IMR-90 (cell line): Measurements from ENCODE around the gene ARID4A. TPM values are rescaled to one million over a fixed set of nuclear protein-coding genes. Genes with fewer than 3 reads are reported as not detected.

Experiments used
- ATAC-seq: fragments of 200-7000 bp; cut with Tn5 transposase; 2 replicates; pipeline ENCODE4 v1.9.1; 2020; ENCODE audit warnings: low read depth, mild to moderate bottlenecking, moderate library complexity
- BruUV-seq: library from RNA; stranded (reverse); fragments of 400-500 nt; replicated peaks from 2 replicates; lab custom pipeline; 2021; lab: Mats Ljungman, UMichigan
- CTCF ChIA-PET: fragments of 300-600 bp; formaldehyde crosslinking; extraction: SDS; loops from one replicate; lab custom pipeline; 2021; ENCODE audit warnings: antibody characterized with exemption; lab: Yijun Ruan, JAX
- POLR2A ChIA-PET: fragments of 300-600 bp; sonication (Branson Sonifier 250); formaldehyde crosslinking; loops from one replicate; lab custom pipeline; 2022; ENCODE audit warnings: antibody characterized with exemption; ENCODE audit not compliant: unreplicated experiment; lab: Charles Lee
- DNase-seq: peaks from one replicate; pipeline ENCODE4 v3.0.0; 2013
- H2AFZ ChIP-seq: replicated peaks from 2 replicates; pipeline ENCODE3; 2013; ENCODE audit warnings: low read length, mild to moderate bottlenecking; ENCODE audit not compliant: poor library complexity
- H2AK5ac ChIP-seq: 2 replicates; pipeline ENCODE4 v1.6.1; 2013; ENCODE audit warnings: low read depth, low read length, inconsistent platforms
- H2AK9ac ChIP-seq: replicated peaks from 2 replicates; pipeline ENCODE3; 2013; ENCODE audit warnings: mild to moderate bottlenecking, low read depth, low read length, moderate library complexity; ENCODE audit not compliant: poor library complexity
- H2BK120ac ChIP-seq: 2 replicates; pipeline ENCODE4 v1.6.1; 2013; ENCODE audit warnings: low read depth, low read length, inconsistent platforms
- H2BK15ac ChIP-seq: 3 replicates; pipeline ENCODE4 v1.6.1; 2013; ENCODE audit warnings: low read depth, low read length, inconsistent platforms
- H2BK20ac ChIP-seq: 2 replicates; pipeline ENCODE4 v1.6.1; 2013; ENCODE audit warnings: low read depth, mild to moderate bottlenecking, inconsistent platforms, low read length, moderate library complexity
- H2BK5ac ChIP-seq: 2 replicates; pipeline ENCODE4 v1.6.1; 2013; ENCODE audit warnings: mild to moderate bottlenecking, low read depth, low read length, inconsistent platforms; ENCODE audit not compliant: poor library complexity, severe bottlenecking
- H3K14ac ChIP-seq: replicated peaks from 2 replicates; pipeline ENCODE4 v1.6.1; 2013; ENCODE audit warnings: low read depth, low read length, inconsistent platforms
- H3K18ac ChIP-seq: 2 replicates; pipeline ENCODE4 v1.6.1; 2013; ENCODE audit warnings: low read depth, low read length, control low read depth
- H3K23ac ChIP-seq: 2 replicates; pipeline ENCODE4 v1.6.1; 2013; ENCODE audit warnings: low read depth, low read length, inconsistent platforms
- H3K27ac ChIP-seq: 2 replicates; pipeline ENCODE4 v1.5.1; 2013; ENCODE audit warnings: mild to moderate bottlenecking, control low read depth, low read length; ENCODE audit not compliant: insufficient read depth
- H3K27me3 ChIP-seq: 2 replicates; pipeline ENCODE4 v1.6.1; 2013; ENCODE audit warnings: low read length; ENCODE audit not compliant: control insufficient read depth, insufficient read depth
- H3K36me3 ChIP-seq: 2 replicates; pipeline ENCODE4 v1.6.1; 2013; ENCODE audit warnings: low read length, mixed read lengths; ENCODE audit not compliant: control insufficient read depth, insufficient read depth
- H3K4ac ChIP-seq: 2 replicates; pipeline ENCODE4 v1.6.1; 2013; ENCODE audit warnings: low read depth, low read length, inconsistent platforms
- H3K4me1 ChIP-seq: 2 replicates; pipeline ENCODE4 v1.6.1; 2013; ENCODE audit warnings: low read length, mixed read lengths; ENCODE audit not compliant: control insufficient read depth, insufficient read depth
- H3K4me2 ChIP-seq: 2 replicates; pipeline ENCODE4 v1.6.1; 2013; ENCODE audit warnings: low read depth, mild to moderate bottlenecking, control low read depth, low read length, moderate library complexity
- H3K4me3 ChIP-seq: 2 replicates; pipeline ENCODE4 v1.5.1; 2013; ENCODE audit warnings: low read depth, mild to moderate bottlenecking, control low read depth, low read length, moderate library complexity; ENCODE audit not compliant: insufficient read depth
- H3K56ac ChIP-seq: 2 replicates; pipeline ENCODE4 v1.6.1; 2013; ENCODE audit warnings: low read length, inconsistent platforms; ENCODE audit not compliant: insufficient read depth; ENCODE audit errors: extremely low read depth
- H3K79me1 ChIP-seq, 2 experiments: 2 replicates each; pipeline ENCODE4 v1.6.1; 2013; ENCODE audit warnings: low read length in 2 of 2, inconsistent platforms in 1 of 2, low read depth in 1 of 2
- H3K9ac ChIP-seq: 2 replicates; pipeline ENCODE4 v1.6.1; 2013; ENCODE audit warnings: low read depth, low read length, control low read depth
- H3K9me1 ChIP-seq: 2 replicates; pipeline ENCODE4 v1.6.1; 2013; ENCODE audit warnings: low read length, inconsistent platforms; ENCODE audit not compliant: insufficient read depth
- H3K9me3 ChIP-seq: 2 replicates; pipeline ENCODE4 v1.6.1; 2013; ENCODE audit warnings: low read length; ENCODE audit not compliant: control insufficient read depth, insufficient read depth
- H4K20me1 ChIP-seq: 2 replicates; pipeline ENCODE4 v1.6.1; 2013; ENCODE audit warnings: low read length, inconsistent platforms; ENCODE audit not compliant: insufficient read depth
- H4K5ac ChIP-seq: 2 replicates; pipeline ENCODE4 v1.6.1; 2013; ENCODE audit warnings: mild to moderate bottlenecking, low read depth, low read length, control low read depth
- H4K8ac ChIP-seq, 2 experiments: 2 replicates each; pipeline ENCODE4 v1.6.1; 2013; ENCODE audit warnings: low read depth in 2 of 2, low read length in 2 of 2, control low read depth in 1 of 2, inconsistent platforms in 1 of 2
- H4K91ac ChIP-seq: 2 replicates; pipeline ENCODE4 v1.6.1; 2013; ENCODE audit warnings: low read depth, low read length, inconsistent platforms; ENCODE audit not compliant: insufficient read depth
- BHLHE40 ChIP-seq: fragments of 150-350 bp; IDR thresholded peaks from 2 replicates; pipeline ENCODE4 v1.6.1; 2016; ENCODE audit warnings: mild to moderate bottlenecking, low read depth, low read length
- CEBPB ChIP-seq: IDR thresholded peaks from 2 replicates; pipeline ENCODE4 v1.6.1; 2012; ENCODE audit warnings: low read depth, low read length, improper control_type of control experiment
- CTCF ChIP-seq: conservative IDR thresholded peaks from 2 replicates; pipeline ENCODE4 v1.5.1; 2012; ENCODE audit warnings: mild to moderate bottlenecking, low read depth, low read length, improper control_type of control experiment
- ELK1 ChIP-seq: fragments of 150-350 bp; IDR thresholded peaks from 2 replicates; pipeline ENCODE4 v1.6.1; 2016; ENCODE audit warnings: low read depth, mild to moderate bottlenecking, low read length, moderate library complexity, borderline replicate concordance
- FOS ChIP-seq: fragments of 150-350 bp; IDR thresholded peaks from 2 replicates; pipeline ENCODE4 v1.6.1; 2016; ENCODE audit warnings: low read depth, low read length
- MAFK ChIP-seq: IDR thresholded peaks from 2 replicates; pipeline ENCODE4 v1.6.1; 2012; ENCODE audit warnings: low read depth, low read length, improper control_type of control experiment
- MAZ ChIP-seq: IDR thresholded peaks from 2 replicates; pipeline ENCODE4 v1.6.1; 2012; ENCODE audit warnings: low read depth, mild to moderate bottlenecking, low read length, improper control_type of control experiment, moderate library complexity, borderline replicate concordance
- MXI1 ChIP-seq: IDR thresholded peaks from 2 replicates; pipeline ENCODE4 v1.6.1; 2012; ENCODE audit warnings: low read depth, mild to moderate bottlenecking, low read length, moderate library complexity, borderline replicate concordance
- NFE2L2 ChIP-seq: fragments of 150-350 bp; IDR thresholded peaks from 2 replicates; pipeline ENCODE4 v1.6.1; 2016; ENCODE audit warnings: low read depth, mild to moderate bottlenecking, low read length
- POLR2A ChIP-seq: IDR thresholded peaks from 2 replicates; pipeline ENCODE4 v1.6.1; 2012; ENCODE audit warnings: mild to moderate bottlenecking, low read depth, low read length
- RAD21 ChIP-seq: IDR thresholded peaks from 2 replicates; pipeline ENCODE4 v1.6.1; 2012; ENCODE audit warnings: low read length, improper control_type of control experiment
- RCOR1 ChIP-seq: IDR thresholded peaks from 2 replicates; pipeline ENCODE4 v1.6.1; 2012; ENCODE audit warnings: mild to moderate bottlenecking, low read length, improper control_type of control experiment; ENCODE audit not compliant: insufficient replicate concordance
- RFX5 ChIP-seq: IDR thresholded peaks from 2 replicates; pipeline ENCODE4 v1.8.0; 2012; ENCODE audit warnings: low read depth, mild to moderate bottlenecking, low read length, moderate library complexity
- SMC3 ChIP-seq: fragments of 150-350 bp; IDR thresholded peaks from 2 replicates; pipeline ENCODE4 v1.6.1; 2016; ENCODE audit warnings: low read depth, mild to moderate bottlenecking, antibody characterized with exemption, low read length, moderate library complexity
- USF2 ChIP-seq: fragments of 150-350 bp; IDR thresholded peaks from 2 replicates; pipeline ENCODE4 v1.6.1; 2017; ENCODE audit warnings: mild to moderate bottlenecking, antibody characterized with exemption, low read length, low read depth
- WGBS, 2 experiments: methylation state at CpG; one replicate each; pipeline versions ENCODE4 v1.1.5 to v1.1.7; 2013; ENCODE audit warnings: missing lambda C conversion rate in 2 of 2; ENCODE audit not compliant: insufficient read length in 1 of 2; ENCODE audit errors: extremely low coverage in 2 of 2; 5-methylcytosine and 5-hydroxymethylcytosine counted together
- dilution Hi-C: fragments of 300-500 bp; cut with HindIII; formaldehyde crosslinking; loops from one replicate; pipeline ENCODE4 v1.14.3; 2018; ENCODE audit warnings: low sequenced_read_pairs; ENCODE audit not compliant: unreplicated experiment
- in situ Hi-C: fragments of 300-500 bp; cut with MboI; formaldehyde crosslinking; loops from 3 replicates; pipeline ENCODE4 v1.14.3; 2019; ENCODE audit warnings: low sequenced_read_pairs, inconsistent platforms, mixed read lengths
- intact Hi-C: fragments of 100-400 bp; cut with micrococcal nuclease; formaldehyde crosslinking; loops from 2 replicates; pipeline ENCODE4 v1.10.0; 2022
- polyA plus RNA-seq, 3 experiments: library from polyadenylated mRNA; depleted of rRNA; stranded (reverse); fragments of >200 nt; gene quantifications; 2 replicates each; pipeline ENCODE4 v1.2.3, GENCODE V29; 2012; ENCODE audit warnings: low replicate concordance in 1 of 3
- total RNA-seq: library from RNA; depleted of rRNA; stranded (reverse); fragments of >200 nt; gene quantifications from 2 replicates; pipeline ENCODE4 v1.2.3, GENCODE V29; 2012

Gene ARID4A
- total and polyA plus RNA-seq, 2 of the 4 experiments (the other 2 are of a cell fraction): 3.3 to 3.8 TPM

GRCh38 chr14:58309086-58309485 lies 10.7 kb downstream of the ARID4A start:
- no peak overlapping the region for H3K56ac ChIP-seq
- H2AFZ ChIP-seq: no peak overlapping the region
- peaks cover 10% of the 10 kb centered on the region; the same call in 1 of the 2 replicates for H3K36me3 ChIP-seq
- ChIA-PET POLR2A (no interaction called here), CTCF (no interaction called here)
- H3K9me3 ChIP-seq: no peaks in the 10 kb centered on the region
- dilution Hi-C loops (no loop called here), intact Hi-C loops (no loop called here), in situ Hi-C loops (no loop called here)
- no peaks in the 10 kb centered on the region for H4K20me1 ChIP-seq
- no peaks in the 10 kb centered on the region; the same call in 1 of the 2 replicates for H3K9me1 ChIP-seq
- H4K91ac ChIP-seq: no peak overlapping the region
- no peak overlapping the region for H4K8ac ChIP-seq
- H3K14ac ChIP-seq: no peak overlapping the region
- H3K4me3 ChIP-seq: no peak overlapping the region
- H3K4me2 ChIP-seq: no peak overlapping the region
- no peak overlapping the region for H3K27ac ChIP-seq
- H3K4me1 ChIP-seq: no peaks in the 10 kb centered on the region
- H3K18ac ChIP-seq: no peak overlapping the region
- no peak overlapping the region for H3K9ac ChIP-seq
- no peak overlapping the region for H3K4ac ChIP-seq
- H2AK5ac ChIP-seq: no peak overlapping the region
- H3K79me1 ChIP-seq: 0 out of 4 replicates have a peak, but pooled peaks cover 0 to 7% of the 10 kb centered on the region in 2 experiments
- BruUV-seq: no TSS peak
- H2BK5ac ChIP-seq: no peak overlapping the region
- no peak overlapping the region for H4K5ac ChIP-seq
- WGBS, 2 experiments: no CpG with 5 or more reads among the region's 2 CpGs
- no peak overlapping the region for H2BK120ac ChIP-seq
- no peak overlapping the region for H2BK15ac ChIP-seq
- no peak overlapping the region for H2BK20ac ChIP-seq
- TF ChIP-seq FOS (no peak), MAZ (no peak), RCOR1 (no peak), MXI1 (no peak), RAD21 (no peak), POLR2A (no peak), RFX5 (no peak), NFE2L2 (no peak), MAFK (no peak), SMC3 (no peak), BHLHE40 (no peak), ELK1 (no peak), USF2 (no peak), CEBPB (no peak), CTCF (no peak)
- ATAC-seq (no peak), DNase-seq (no peak)
- no peaks in the 10 kb centered on the region for H3K27me3 ChIP-seq
- H3K23ac ChIP-seq: no peak overlapping the region
- no peak overlapping the region for H2AK9ac ChIP-seq
